Neural cell (in vitro differentiated cells): ENCODE measurements around the gene CABLES2. TPM values are rescaled to one million over a fixed set of nuclear protein-coding genes. Genes with fewer than 3 reads are reported as not detected.

Source experiments
- H2AFZ ChIP-seq: fragments of 200-600, 300-800 bp; sonication (generic), shearing (Covaris generic); 2 replicates; pipeline ENCODE4 v1.6.0; 2014; ENCODE audit warnings: low read depth, mild to moderate bottlenecking, antibody characterized with exemption, low read length, moderate library complexity
- H3F3A ChIP-seq: fragments of 200-600 bp; shearing (Covaris generic); 2 replicates; pipeline ENCODE4 v1.6.1; 2016; ENCODE audit warnings: mild to moderate bottlenecking, moderate library complexity, mixed read lengths, antibody characterized with exemption, low read length; ENCODE audit not compliant: insufficient read depth, poor library complexity, severe bottlenecking
- H3K27ac ChIP-seq: fragments of 200-600, 300-800 bp; sonication (generic), shearing (Covaris generic); 2 replicates; pipeline ENCODE4 v1.5.1; 2014; ENCODE audit warnings: mild to moderate bottlenecking, low read length, moderate library complexity
- H3K27me3 ChIP-seq: fragments of 300-800, 200-600 bp; sonication (generic), shearing (Covaris generic); 2 replicates; pipeline ENCODE4 v1.6.0; 2014; ENCODE audit warnings: mild to moderate bottlenecking, low read depth, low read length, moderate library complexity; ENCODE audit not compliant: insufficient read depth
- H3K36me3 ChIP-seq: fragments of 300-800, 200-600 bp; sonication (generic), shearing (Covaris generic); 2 replicates; pipeline ENCODE4 v1.5.1; 2014; ENCODE audit warnings: mild to moderate bottlenecking, antibody characterized with exemption, low read length, moderate library complexity; ENCODE audit not compliant: insufficient read depth
- H3K4me2 ChIP-seq: fragments of 300-800, 200-600 bp; sonication (generic), shearing (Covaris generic); 2 replicates; pipeline ENCODE4 v1.6.0; 2014; ENCODE audit warnings: mild to moderate bottlenecking, low read length
- H3K4me3 ChIP-seq: fragments of 300-800, 200-600 bp; sonication (generic), shearing (Covaris generic); 2 replicates; pipeline ENCODE4 v1.5.1; 2014; ENCODE audit warnings: mild to moderate bottlenecking, low read length, moderate library complexity
- H3K79me2 ChIP-seq: fragments of 200-600 bp; shearing (Covaris generic); replicated peaks from 2 replicates; pipeline ENCODE4 v1.6.0; 2014; ENCODE audit warnings: mild to moderate bottlenecking, low read length, moderate library complexity; ENCODE audit not compliant: insufficient read depth
- H3K9ac ChIP-seq: fragments of 300-800, 200-600 bp; sonication (generic), shearing (Covaris generic); 2 replicates; pipeline ENCODE4 v1.6.1; 2016; ENCODE audit warnings: mild to moderate bottlenecking, low read length, mixed read lengths
- H3K9me2 ChIP-seq: fragments of 200-600 bp; shearing (Covaris generic); 2 replicates; pipeline ENCODE4 v1.6.1; 2016; ENCODE audit warnings: mild to moderate bottlenecking, low read length, mixed read lengths; ENCODE audit not compliant: insufficient read depth
- H3K9me3 ChIP-seq: fragments of 200-600, 300-800 bp; sonication (generic), shearing (Covaris generic); 2 replicates; pipeline ENCODE4 v1.6.1; 2016; ENCODE audit warnings: mild to moderate bottlenecking, mixed run types, low read length, moderate library complexity, mixed read lengths
- H4K20me1 ChIP-seq: fragments of 200-600 bp; shearing (Covaris generic); 2 replicates; pipeline ENCODE4 v1.6.1; 2016; ENCODE audit warnings: mild to moderate bottlenecking, mixed run types; ENCODE audit not compliant: insufficient read depth
- EP300 ChIP-seq: fragments of 450-650 bp; conservative IDR thresholded peaks from 2 replicates; pipeline ENCODE4 v1.6.1; 2014; ENCODE audit warnings: antibody characterized with exemption, mild to moderate bottlenecking, moderate library complexity; ENCODE audit not compliant: poor library complexity, severe bottlenecking
- EZH2 ChIP-seq: fragments of 200-600, 300-800 bp; shearing (Covaris generic), sonication (generic); IDR thresholded peaks from 2 replicates; pipeline ENCODE4 v1.6.1; 2014; ENCODE audit warnings: antibody characterized with exemption, low read length, borderline replicate concordance, mild to moderate bottlenecking; ENCODE audit not compliant: insufficient read depth, poor library complexity, severe bottlenecking
- MXI1 ChIP-seq: fragments of 450-650 bp; conservative IDR thresholded peaks from 2 replicates; pipeline ENCODE4 v1.6.1; 2014; ENCODE audit warnings: antibody characterized with exemption, mild to moderate bottlenecking; ENCODE audit not compliant: poor library complexity, severe bottlenecking
- POLR2AphosphoS5 ChIP-seq: IDR thresholded peaks from 2 replicates; pipeline ENCODE4 v1.6.1; 2012
- RAD21 ChIP-seq: fragments of 450-650 bp; conservative IDR thresholded peaks from 2 replicates; pipeline ENCODE4 v1.6.1; 2014; ENCODE audit warnings: antibody characterized with exemption, mild to moderate bottlenecking, moderate library complexity
- SMC3 ChIP-seq: fragments of 450-650 bp; conservative IDR thresholded peaks from 2 replicates; pipeline ENCODE4 v1.6.1; 2014; ENCODE audit warnings: antibody characterized with exemption, mild to moderate bottlenecking, moderate library complexity; ENCODE audit not compliant: poor library complexity
- TAF1 ChIP-seq: IDR thresholded peaks from 2 replicates; pipeline ENCODE4 v1.6.1; 2012; ENCODE audit warnings: low read depth
- polyA plus RNA-seq: library from polyadenylated mRNA; depleted of rRNA; stranded (reverse); fragments of >200 nt; gene quantifications from 2 replicates; pipeline ENCODE4 v1.2.3, GENCODE V29; 2014
- TF ChIP-seq, protein P1 (sequence below): fragments of 450-650 bp; IDR thresholded peaks from 2 replicates; pipeline ENCODE4 v1.5.1; 2014; ENCODE audit warnings: antibody characterized with exemption, mild to moderate bottlenecking, moderate library complexity; ENCODE audit not compliant: poor library complexity, severe bottlenecking

The CABLES2 gene
- polyA plus RNA-seq, 1 donor from 2014 or later, result 8.3 TPM

DNA sequence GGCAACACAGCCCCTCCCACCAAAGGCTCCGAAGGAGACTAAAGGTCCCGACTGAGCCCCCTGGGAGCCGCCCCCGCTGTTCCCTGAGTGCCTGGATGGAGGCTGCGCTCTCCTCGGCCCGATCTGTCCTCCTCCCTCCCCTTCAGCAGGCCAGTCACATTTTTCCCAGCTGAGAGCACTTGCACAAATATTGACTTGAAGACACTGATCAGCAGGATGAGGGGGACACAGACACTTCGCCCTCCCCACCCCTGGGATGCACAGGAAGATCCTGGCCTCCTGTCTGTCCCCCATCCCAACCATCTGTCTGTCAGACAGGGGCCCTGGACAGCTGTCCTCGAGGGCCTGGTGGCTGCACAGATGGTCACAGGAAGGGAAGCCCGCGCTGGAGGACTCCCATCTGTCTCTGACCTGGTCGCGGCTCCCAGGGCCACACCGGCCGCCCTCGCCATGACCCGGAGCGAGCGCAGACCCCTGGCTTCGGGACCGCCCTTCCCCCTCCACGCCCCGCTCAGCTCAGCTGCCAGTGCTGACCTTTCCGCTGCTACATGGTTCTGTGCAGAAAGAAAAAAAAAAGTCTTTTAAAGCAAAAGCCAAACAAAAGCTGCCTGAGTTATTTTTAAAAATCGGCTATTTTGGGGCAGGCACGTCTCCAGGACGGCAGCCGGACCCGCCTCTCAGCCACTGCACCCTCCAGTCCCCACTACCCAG lies 51.1 kb downstream of the CABLES2 start:
- TF ChIP-seq TAF1 (no peak), RAD21 (no peak), POLR2AphosphoS5 (no peak), EP300 (no peak), MXI1 (no peak), EZH2 (no peak)
- TF ChIP-seq, protein P1, sequence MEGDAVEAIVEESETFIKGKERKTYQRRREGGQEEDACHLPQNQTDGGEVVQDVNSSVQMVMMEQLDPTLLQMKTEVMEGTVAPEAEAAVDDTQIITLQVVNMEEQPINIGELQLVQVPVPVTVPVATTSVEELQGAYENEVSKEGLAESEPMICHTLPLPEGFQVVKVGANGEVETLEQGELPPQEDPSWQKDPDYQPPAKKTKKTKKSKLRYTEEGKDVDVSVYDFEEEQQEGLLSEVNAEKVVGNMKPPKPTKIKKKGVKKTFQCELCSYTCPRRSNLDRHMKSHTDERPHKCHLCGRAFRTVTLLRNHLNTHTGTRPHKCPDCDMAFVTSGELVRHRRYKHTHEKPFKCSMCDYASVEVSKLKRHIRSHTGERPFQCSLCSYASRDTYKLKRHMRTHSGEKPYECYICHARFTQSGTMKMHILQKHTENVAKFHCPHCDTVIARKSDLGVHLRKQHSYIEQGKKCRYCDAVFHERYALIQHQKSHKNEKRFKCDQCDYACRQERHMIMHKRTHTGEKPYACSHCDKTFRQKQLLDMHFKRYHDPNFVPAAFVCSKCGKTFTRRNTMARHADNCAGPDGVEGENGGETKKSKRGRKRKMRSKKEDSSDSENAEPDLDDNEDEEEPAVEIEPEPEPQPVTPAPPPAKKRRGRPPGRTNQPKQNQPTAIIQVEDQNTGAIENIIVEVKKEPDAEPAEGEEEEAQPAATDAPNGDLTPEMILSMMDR, result no peak
- Histone ChIP-seq H3K27ac (no peak overlapping the region), H3F3A (no peaks in the 10 kb centered on the region), H3K9me3 (no peaks in the 10 kb centered on the region), H3K4me3 (no peak overlapping the region), H3K9me2 (no peaks in the 10 kb centered on the region), H3K27me3 (no peaks in the 10 kb centered on the region), H3K36me3 (no peaks in the 10 kb centered on the region), H4K20me1 (no peaks in the 10 kb centered on the region), H2AFZ (no peak overlapping the region), H3K79me2 (no peaks in the 10 kb centered on the region), H3K4me2 (no peak overlapping the region), H3K9ac (no peak overlapping the region)

DNA sequence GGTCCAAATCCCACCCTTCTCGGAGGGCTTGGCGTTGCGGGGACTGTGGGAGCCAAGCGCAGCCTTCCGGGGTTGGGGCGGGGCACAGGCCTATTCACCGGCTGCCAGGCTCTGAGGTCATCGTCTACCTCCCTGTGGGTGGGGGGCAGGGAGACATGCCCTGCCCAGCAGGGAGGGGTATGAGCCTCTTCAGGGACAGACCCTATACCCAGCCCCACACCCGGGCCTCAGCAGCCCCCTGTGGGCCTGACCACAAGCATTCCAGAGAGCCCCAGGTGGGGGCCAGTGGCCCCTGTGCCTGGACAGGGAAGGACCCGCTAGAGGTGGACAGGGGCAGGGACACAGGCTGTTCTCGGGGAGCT lies 51.6 kb downstream of the CABLES2 start:
- Histone ChIP-seq H3K4me2 (no peak overlapping the region), H3K9me2 (no peaks in the 10 kb centered on the region), H3K36me3 (no peaks in the 10 kb centered on the region), H3K27me3 (no peaks in the 10 kb centered on the region), H3K4me3 (no peak overlapping the region), H2AFZ (no peak overlapping the region), H3K9me3 (no peaks in the 10 kb centered on the region), H3F3A (no peaks in the 10 kb centered on the region), H4K20me1 (no peaks in the 10 kb centered on the region), H3K9ac (no peak overlapping the region), H3K27ac (no peak overlapping the region), H3K79me2 (no peaks in the 10 kb centered on the region)
- no peak for TF ChIP-seq RAD21
- no peak for TF ChIP-seq SMC3
- no peak for TF ChIP-seq EZH2
- TF ChIP-seq, protein P1, result no peak
- TF ChIP-seq TAF1, result no peak
- no peak for TF ChIP-seq MXI1
- TF ChIP-seq EP300, result no peak

DNA sequence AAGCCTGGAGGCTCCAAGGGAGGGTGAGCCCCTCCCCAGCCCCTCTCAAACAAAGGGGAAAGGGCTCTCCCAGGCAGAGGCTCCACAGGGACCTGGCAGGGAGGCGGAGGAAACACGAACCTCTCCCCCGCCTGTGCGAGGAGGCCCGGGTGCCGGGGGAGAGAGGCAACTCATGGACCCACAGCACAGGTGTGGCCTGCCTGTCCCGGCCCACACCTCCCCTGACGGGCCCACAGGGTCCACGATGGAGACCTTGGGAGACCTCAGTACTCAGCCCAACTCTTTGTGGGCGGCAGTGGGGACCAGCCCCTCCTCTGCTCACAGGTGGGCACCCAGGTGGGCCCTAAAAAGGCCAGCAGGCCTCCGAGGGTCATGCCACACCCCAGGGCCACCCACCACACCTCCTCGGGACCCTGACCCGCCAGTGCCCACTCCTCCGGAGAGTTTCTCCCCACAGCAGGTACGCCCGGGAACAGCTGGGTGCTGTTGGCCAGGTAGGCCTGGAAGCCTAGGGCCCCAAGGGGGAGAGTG lies 52.2 kb downstream of the CABLES2 start:
- Histone ChIP-seq H3K27ac (no peak overlapping the region), H2AFZ (no peak overlapping the region), H3K9ac (no peak overlapping the region), H3K36me3 (no peaks in the 10 kb centered on the region), H3F3A (no peaks in the 10 kb centered on the region), H3K9me3 (no peaks in the 10 kb centered on the region), H3K79me2 (no peaks in the 10 kb centered on the region), H3K27me3 (no peaks in the 10 kb centered on the region), H3K4me3 (no peak overlapping the region), H3K9me2 (no peaks in the 10 kb centered on the region), H4K20me1 (no peaks in the 10 kb centered on the region), H3K4me2 (no peak overlapping the region)
- no peak for TF ChIP-seq RAD21
